Kidney tubule cell (primary cell): ENCODE results near the gene CCNI2.

Experiments used
- DNase-seq: peaks from one replicate; pipeline ENCODE4 v3.0.0-alpha.2; 2018; ENCODE audit warnings: low spot score

CCNI2 gene

DNA sequence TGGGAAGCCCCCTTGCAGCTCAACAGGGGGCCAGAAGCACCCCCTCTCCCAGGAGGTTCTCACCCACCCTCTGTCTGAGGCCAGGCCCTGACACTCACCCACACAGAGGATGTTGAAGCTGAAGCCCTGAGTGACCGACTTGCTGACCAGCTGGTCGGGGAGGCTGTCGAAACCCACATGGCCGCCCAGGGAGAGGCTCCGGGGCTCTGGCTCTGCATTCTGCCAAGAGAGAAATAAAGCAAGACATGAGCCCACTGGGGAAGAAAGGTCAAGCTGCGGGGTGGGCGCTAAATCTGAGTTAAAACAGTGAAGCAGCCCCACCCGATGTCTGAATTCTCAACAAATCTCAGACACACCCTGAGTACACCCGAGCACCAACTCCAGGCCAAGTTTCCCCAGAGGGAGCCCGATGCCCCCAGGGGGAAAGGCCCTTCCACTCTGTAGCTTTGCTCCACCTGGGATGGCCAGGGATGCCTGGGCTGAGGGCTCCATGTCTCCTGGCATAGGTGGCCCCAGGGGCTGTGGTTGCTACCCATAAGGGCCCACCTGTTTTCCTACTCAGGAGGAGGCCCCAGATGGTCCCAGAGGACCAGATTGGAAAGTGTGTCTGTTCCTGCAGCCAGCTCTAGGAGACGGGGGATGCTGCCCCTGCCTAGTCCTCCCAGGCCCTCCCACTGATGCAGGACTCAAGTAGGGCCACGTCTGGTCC is 18.2 kb downstream of the CCNI2 start:
- no peak for DNase-seq

- no peak for DNase-seq
Measured at GRCh38 chr5:132766020-132766805, 19.0 kb downstream of the CCNI2 start.

DNA sequence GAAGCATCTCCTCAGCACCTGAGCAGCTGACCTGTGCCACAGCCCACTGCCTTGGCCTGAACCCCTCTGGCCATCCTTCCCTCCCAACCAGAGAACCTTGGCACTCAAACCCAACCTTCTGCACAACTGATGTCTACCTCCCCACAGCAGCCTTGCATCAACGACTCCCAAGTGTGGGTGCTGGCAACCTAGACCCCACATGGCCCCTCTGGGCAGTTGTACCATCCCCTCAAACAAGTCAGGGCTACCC is 19.5 kb downstream of the CCNI2 start:
- no peak for DNase-seq

DNA sequence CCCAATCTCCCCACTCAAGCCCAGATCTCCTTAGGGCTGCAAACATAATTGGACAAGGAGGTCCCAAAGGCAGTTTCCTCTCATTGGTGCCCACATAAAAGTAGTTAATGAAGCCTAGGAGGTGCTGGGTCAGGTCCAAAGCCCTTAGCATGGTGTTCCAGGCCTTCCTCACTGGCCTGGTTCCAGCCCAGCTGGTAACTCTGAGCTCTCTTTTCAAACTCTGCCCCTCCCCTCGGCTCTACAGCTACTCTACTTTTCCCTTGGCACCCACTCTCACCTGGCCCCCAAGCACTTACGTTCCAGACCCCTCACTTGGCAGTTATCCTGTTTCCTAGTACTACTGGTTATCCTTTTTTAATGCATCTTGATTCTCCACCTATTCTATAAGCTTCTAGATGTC is 19.9 kb downstream of the CCNI2 start:
- no peak for DNase-seq

GRCh38 chr5:132768485-132768868 is 21.3 kb downstream of the CCNI2 start:
- no peak for DNase-seq

- no peak for DNase-seq
Measured at GRCh38 chr5:132770476-132771159, 23.4 kb downstream of the CCNI2 start.

- DNase-seq, result peak; percentile 66
Measured at GRCh38 chr5:132771503-132771998, 24.3 kb downstream of the CCNI2 start.

- no peak for DNase-seq
Measured at GRCh38 chr5:132772291-132773070, 25.3 kb downstream of the CCNI2 start.

DNA sequence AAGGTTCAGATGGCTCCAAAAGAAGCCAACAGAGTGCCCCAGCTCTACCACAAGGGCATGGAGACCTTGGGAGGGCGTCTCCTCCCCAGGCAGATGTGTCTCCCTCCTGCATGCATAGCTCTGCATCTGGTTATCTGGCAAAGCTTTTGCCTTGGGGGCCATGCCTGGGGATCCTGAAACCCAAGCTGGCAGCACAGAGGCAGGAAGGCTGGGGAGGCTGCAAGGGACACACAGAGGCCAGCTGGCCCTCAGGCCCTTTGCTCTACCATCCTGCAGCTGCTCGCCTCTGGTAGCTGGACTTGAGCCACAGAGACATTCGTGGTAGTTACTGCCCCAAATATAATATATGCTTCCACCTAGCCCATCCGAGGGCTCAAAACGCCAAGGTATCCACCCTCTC is 25.9 kb downstream of the CCNI2 start:
- no peak for DNase-seq

DNA sequence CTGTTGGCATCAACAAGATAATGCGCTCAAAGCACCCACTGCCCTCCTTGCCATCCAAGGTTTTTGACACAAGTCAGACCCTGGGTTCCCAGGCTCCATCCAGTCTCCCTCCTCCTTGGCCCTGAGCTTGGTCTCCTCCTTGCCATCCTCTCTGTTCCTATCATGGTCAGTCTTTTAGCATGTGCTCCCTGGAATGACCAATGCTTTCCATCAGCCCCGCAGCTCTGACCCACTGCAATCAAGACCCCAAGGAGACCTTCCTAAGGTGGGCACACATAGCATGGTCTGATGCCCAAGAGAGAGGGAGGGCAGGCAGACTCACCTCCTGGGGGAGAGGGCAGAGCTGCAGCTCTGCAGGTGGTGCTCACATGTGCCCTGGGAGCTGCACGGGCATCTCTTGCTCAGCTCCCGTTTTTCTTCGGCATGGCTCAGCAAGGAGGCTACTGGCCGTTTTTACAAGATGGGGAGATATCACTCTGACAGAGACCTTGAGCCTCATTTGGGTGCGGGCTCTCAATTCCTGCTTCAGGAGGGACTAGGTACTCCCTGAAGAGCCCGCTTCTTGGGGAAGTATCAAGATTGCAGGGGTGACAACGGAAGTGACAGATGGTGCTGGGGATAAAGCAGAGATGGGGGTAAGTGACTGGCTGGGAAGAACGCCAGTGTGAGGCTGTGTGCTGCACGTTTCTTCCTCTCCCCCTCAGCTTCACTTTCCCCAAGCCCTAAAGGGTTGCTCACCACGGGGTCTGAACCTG is 26.6 kb downstream of the CCNI2 start:
- no peak for DNase-seq

GRCh38 chr5:132774406-132774805 is 27.2 kb downstream of the CCNI2 start:
- no peak for DNase-seq

- no peak for DNase-seq
Measured at GRCh38 chr5:132774896-132775295, 27.7 kb downstream of the CCNI2 start.

GRCh38 chr5:132775476-132775961 is 28.3 kb downstream of the CCNI2 start:
- DNase-seq, result peak; percentile 94

- peak; percentile 67 for DNase-seq
Measured at GRCh38 chr5:132776131-132776937, 29.1 kb downstream of the CCNI2 start.

DNA sequence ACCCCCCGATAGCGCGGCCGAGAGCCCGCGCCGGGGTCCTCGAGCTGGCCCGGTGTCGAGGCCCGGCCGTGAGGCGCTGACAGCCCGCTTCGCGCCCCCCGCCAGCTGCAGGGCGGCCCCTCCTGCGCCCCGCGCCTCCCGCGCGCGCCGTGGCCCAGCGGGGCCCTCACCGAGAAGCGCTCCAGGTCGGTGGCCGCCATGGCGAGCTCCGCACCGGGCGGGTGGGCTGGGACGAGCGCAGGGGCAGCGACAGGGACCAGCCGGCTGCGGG is 29.6 kb downstream of the CCNI2 start:
- DNase-seq, result no peak

DNA sequence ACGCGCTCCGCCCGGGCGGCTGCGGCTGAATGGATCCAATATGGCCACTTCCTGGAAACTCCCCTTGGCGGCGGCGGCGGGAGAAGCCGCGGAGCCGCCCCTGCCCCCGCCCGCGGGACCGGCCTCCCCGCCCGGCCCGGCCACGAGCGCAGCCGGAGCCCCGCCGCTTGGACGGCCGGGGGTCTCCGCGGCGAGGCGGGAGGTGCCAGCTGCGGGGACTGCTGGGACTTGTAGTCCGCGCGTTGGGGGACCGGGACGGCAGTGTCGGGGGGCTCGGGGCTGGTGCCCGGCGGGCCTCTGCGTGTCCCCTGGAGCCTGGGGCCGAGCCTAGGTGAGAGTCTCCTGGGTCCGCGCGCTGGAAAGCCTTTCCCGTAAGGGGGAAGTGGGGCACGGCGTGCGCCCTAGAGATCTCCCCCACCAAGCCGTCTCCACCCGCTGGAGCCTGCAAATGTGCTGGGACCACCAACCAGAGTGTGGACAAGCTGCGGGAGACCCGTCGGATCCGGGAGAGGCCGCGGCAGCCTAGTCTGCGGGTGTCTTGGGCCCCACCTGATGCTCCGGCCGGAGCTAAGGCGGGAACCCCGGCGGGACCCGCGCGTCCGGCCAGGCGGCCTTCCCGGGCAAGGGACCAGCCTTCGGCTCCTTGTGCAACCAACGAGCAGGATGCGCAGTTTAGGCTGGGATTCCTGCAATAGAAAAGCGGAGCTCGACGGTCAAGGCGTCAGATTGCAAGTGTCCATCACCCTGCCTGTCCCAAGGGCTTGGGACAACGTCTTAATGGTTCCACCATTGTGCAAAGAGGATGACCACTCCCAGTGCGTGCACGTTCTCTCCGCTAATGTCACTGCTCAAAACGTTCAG is 30.2 kb downstream of the CCNI2 start, which contains the start of gene SEPTIN8:
Gene SEPTIN8 (minus strand): TSS at position 31 of the 861 bp plus-strand sequence. CDS start 102 bp downstream, outside the sequence.
- DNase-seq, result peak; percentile 60

DNA sequence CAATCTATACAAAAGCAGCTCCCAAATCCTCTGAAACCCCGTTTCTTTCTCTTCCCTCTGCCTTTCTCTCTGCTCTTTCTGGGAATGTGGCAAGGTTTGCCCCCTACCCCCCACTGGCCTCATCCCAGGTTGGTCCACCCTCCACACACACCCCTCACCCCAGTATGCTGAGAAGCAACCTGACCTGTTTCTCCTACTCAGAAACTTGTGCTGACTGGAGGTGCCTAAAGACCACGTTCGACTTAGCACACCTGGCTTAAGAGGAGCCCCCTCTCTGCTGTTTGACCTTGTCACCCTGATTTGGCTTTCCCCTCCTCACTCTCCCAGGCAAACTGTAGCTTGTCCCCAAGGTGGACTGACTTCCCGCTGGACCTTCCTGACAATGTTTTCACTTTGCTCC is 30.9 kb downstream of the CCNI2 start:
- no peak for DNase-seq

GRCh38 chr5:132778856-132779255 is 31.6 kb downstream of the CCNI2 start:
- DNase-seq, result no peak

- no peak for DNase-seq
Measured at GRCh38 chr5:132779961-132780360, 32.7 kb downstream of the CCNI2 start.

DNA sequence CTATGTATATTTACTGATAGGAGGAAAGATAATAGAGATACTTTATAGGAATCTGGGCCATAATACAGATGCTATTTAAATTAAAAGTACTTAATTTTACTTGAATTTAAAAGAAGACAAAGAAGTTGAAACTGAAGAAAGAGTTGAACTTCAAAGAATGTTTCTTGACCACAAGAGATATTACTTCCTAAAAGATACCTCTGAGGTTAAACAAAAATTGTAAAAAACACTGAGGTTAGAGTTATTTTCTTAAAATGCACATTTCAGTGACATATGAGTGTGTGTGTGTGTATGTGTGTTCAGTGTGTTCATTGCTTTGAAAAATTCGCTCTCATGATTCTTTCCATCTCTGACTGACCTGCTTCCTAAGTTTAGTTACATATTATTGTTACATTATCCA is 33.4 kb downstream of the CCNI2 start:
- no peak for DNase-seq
